Measurements from ENCODE around the gene DYSF. TPM values are rescaled to one million over a fixed set of nuclear protein-coding genes. Genes with fewer than 3 reads are reported as not detected.

The DYSF gene
- total and polyA plus RNA-seq, 2 donors (not counting 3 experiments of a cell fraction or from before 2014, with no cell fraction given), result 50.9 to 152 TPM

GRCh38 chr2:71711133-71711855 is 257.9 kb downstream of the DYSF start:
- no peak overlapping the region for H3K27ac ChIP-seq (ENCODE audit: insufficient read depth, low read depth, low read length)
- FAIRE-seq (no peak), DNase-seq (ENCODE audit: low read depth, low spot score) (no peak)
- peaks cover 2% of the 10 kb centered on the region for H3K4me1 ChIP-seq (ENCODE audit: control insufficient read depth, extremely low read depth, insufficient read depth, low read length)
- CTCF ChIA-PET, result no interaction called here
- H3K36me3 ChIP-seq (ENCODE audit: control insufficient read depth in 2 of 2, extremely low read depth in 1 of 2, insufficient read depth in 2 of 2, low read length in 2 of 2), result no peaks in the 10 kb centered on the region
- no peaks in the 10 kb centered on the region for H3K79me2 ChIP-seq (ENCODE audit: control insufficient read depth, insufficient read depth, low read length)
- no peak overlapping the region for H2AFZ ChIP-seq (ENCODE audit: low read depth, low read length)
- H3K27me3 ChIP-seq (ENCODE audit: control insufficient read depth in 2 of 2, insufficient read depth in 2 of 2, low read length in 2 of 2), result peaks cover 0 to 2% of the 10 kb centered on the region in 2 experiments
- TF ChIP-seq MYC (IDR thresholded peaks at IDR 0.05; ENCODE audit: low read depth, low read length), result no peak
- no peak for TF ChIP-seq POLR2AphosphoS5 (IDR thresholded peaks at IDR 0.05; ENCODE audit: insufficient read depth, low read depth, low read length)
- no peak for TF ChIP-seq GATA2 (IDR thresholded peaks at IDR 0.05; ENCODE audit: insufficient read depth, insufficient read length, low read depth, low read length)
- no TSS peak for BruUV-seq (replicated peaks)
- no peaks in the 10 kb centered on the region for H3K9me3 ChIP-seq (replicated peaks; ENCODE audit: control insufficient read depth, insufficient read depth, low read length)
- no peaks in the 10 kb centered on the region for H3K9me1 ChIP-seq (replicated peaks; ENCODE audit: control insufficient read depth, extremely low read depth, insufficient read depth, low read length)
- dilution Hi-C loops (cut with MboI; ENCODE audit: extremely low pct_ligation_motif_present, low sequenced_read_pairs) (no loop called here), intact Hi-C loops (cut with micrococcal nuclease) (no loop called here)
- no peak overlapping the region for H3K4me2 ChIP-seq (ENCODE audit: insufficient read depth, low read length)
- no peaks in the 10 kb centered on the region for H4K20me1 ChIP-seq (replicated peaks; ENCODE audit: control insufficient read depth, extremely low read depth, insufficient read depth, low read length)
- no peak overlapping the region for H3K9ac ChIP-seq (replicated peaks; ENCODE audit: extremely low read depth, insufficient read depth, low read length)
- H3K4me3 ChIP-seq (replicated peaks in 1 of 3; ENCODE audit: insufficient read depth in 1 of 3, low read depth in 1 of 3, low read length in 3 of 3), result no peak overlapping the region
- POLR2A ChIA-PET, result no interaction called here

DNA sequence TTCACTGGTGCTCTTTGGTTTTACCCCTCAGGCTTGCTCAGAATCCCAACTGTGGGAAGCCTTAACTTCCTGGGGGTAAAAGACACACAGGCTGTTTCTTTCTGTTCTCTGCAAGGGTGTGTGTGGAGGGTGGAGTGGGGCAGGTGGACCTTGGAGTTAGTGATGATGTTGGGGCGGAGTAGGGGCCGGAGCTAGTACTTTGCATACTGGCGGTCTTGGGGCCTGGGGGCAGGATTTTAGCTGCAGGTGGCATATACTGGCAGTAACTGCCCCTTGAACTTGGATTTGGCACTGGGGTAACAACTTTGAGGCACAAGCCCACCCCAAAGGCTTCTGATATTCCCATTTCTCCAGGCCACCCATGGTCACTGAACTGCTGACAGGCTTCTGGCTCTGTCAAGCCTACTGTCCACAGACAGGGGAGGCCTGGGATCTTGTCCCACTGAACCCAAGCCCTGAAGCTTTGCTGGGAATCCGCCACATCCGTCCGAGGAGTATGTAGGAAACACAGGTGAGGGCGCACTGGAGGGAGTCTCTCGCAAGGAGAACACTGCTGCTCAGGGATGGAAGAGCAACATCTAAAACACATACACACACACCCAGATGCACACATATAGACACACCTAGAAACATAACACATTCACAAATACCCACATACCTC is 258.9 kb downstream of the DYSF start:
- CTCF ChIA-PET, result no interaction called here

More for the DNA sequence above, 258.9 kb downstream of the DYSF start:
- POLR2A ChIA-PET, result no interaction called here
- TF ChIP-seq EZH2 (IDR thresholded peaks at IDR 0.05; ENCODE audit: borderline replicate concordance, low read depth, low read length, severe bottlenecking) (no peak), MYC (IDR thresholded peaks at IDR 0.05; ENCODE audit: low read depth, low read length) (no peak), CTCF (IDR thresholded peaks at IDR 0.05; ENCODE audit: extremely low read depth in 1 of 2, insufficient read depth in 1 of 2, low read depth in 1 of 2, low read length in 2 of 2) (no peak), JUN (IDR thresholded peaks at IDR 0.05; ENCODE audit: borderline replicate concordance, insufficient read depth, insufficient read length, low read depth) (no peak), FOS (IDR thresholded peaks at IDR 0.05; ENCODE audit: borderline replicate concordance, insufficient read depth, low read length) (no peak), GATA2 (IDR thresholded peaks at IDR 0.05; ENCODE audit: insufficient read depth, insufficient read length, low read depth, low read length) (no peak), POLR2AphosphoS5 (IDR thresholded peaks at IDR 0.05; ENCODE audit: insufficient read depth, low read depth, low read length) (no peak)
- TF ChIP-seq, protein P1, sequence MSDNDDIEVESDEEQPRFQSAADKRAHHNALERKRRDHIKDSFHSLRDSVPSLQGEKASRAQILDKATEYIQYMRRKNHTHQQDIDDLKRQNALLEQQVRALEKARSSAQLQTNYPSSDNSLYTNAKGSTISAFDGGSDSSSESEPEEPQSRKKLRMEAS (IDR thresholded peaks at IDR 0.05; ENCODE audit: insufficient read depth, insufficient read length), result no peak
- no peaks in the 10 kb centered on the region for H4K20me1 ChIP-seq (replicated peaks; ENCODE audit: control insufficient read depth, extremely low read depth, insufficient read depth, low read length)
- no peak overlapping the region for H2AFZ ChIP-seq (ENCODE audit: low read depth, low read length)
- peaks cover 0 to 2% of the 10 kb centered on the region in 2 experiments for H3K27me3 ChIP-seq (ENCODE audit: control insufficient read depth in 2 of 2, insufficient read depth in 2 of 2, low read length in 2 of 2)
- no peaks in the 10 kb centered on the region for H3K9me1 ChIP-seq (replicated peaks; ENCODE audit: control insufficient read depth, extremely low read depth, insufficient read depth, low read length)
- no peak overlapping the region for H3K9ac ChIP-seq (replicated peaks; ENCODE audit: extremely low read depth, insufficient read depth, low read length)
- H3K4me3 ChIP-seq (replicated peaks in 1 of 3; ENCODE audit: insufficient read depth in 1 of 3, low read depth in 1 of 3, low read length in 3 of 3), result no peak overlapping the region
- FAIRE-seq, result no peak
- no peaks in the 10 kb centered on the region for H3K9me3 ChIP-seq (replicated peaks; ENCODE audit: control insufficient read depth, insufficient read depth, low read length)
- DNase-seq (ENCODE audit: low read depth, low spot score), result no peak
- no peak overlapping the region for H3K27ac ChIP-seq (ENCODE audit: insufficient read depth, low read depth, low read length)
- no TSS peak for BruUV-seq (replicated peaks)
- no peak overlapping the region for H3K4me2 ChIP-seq (ENCODE audit: insufficient read depth, low read length)
- no peaks in the 10 kb centered on the region for H3K79me2 ChIP-seq (ENCODE audit: control insufficient read depth, insufficient read depth, low read length)
- H3K36me3 ChIP-seq (ENCODE audit: control insufficient read depth in 2 of 2, extremely low read depth in 1 of 2, insufficient read depth in 2 of 2, low read length in 2 of 2), result no peaks in the 10 kb centered on the region
- H3K4me1 ChIP-seq (ENCODE audit: control insufficient read depth, extremely low read depth, insufficient read depth, low read length), result peaks cover 12% of the 10 kb centered on the region
- intact Hi-C loops (cut with micrococcal nuclease), result no loop called here
- dilution Hi-C loops (cut with MboI; ENCODE audit: extremely low pct_ligation_motif_present, low sequenced_read_pairs), result no loop called here

Data from endothelial cell of umbilical vein (primary cell).